Fibroblast of lung (primary cell): ENCODE results near the gene MLPH. TPM values are rescaled to one million over a fixed set of nuclear protein-coding genes. Genes with fewer than 3 reads are reported as not detected.

Source experiments
- DNase-seq, 2 donors: peaks; one replicate each; pipeline versions ENCODE4 v3.0.0 to v3.0.0-alpha.2; 2010; ENCODE audit warnings: low read depth in 2 of 2
- H2AFZ ChIP-seq: 2 replicates; pipeline ENCODE4 v1.5.1; 2012; ENCODE audit warnings: low read length, control low read depth, inconsistent platforms
- H3K27ac ChIP-seq: 2 replicates; pipeline ENCODE4 v1.5.1; 2011; ENCODE audit warnings: low read length, control low read depth; ENCODE audit not compliant: insufficient read depth
- H3K27me3 ChIP-seq: 2 replicates; pipeline ENCODE4 v1.5.1; 2011; ENCODE audit warnings: mild to moderate bottlenecking, low read length; ENCODE audit not compliant: control insufficient read depth, insufficient read depth
- H3K36me3 ChIP-seq: 2 replicates; pipeline ENCODE4 v1.5.1; 2011; ENCODE audit warnings: low read length; ENCODE audit not compliant: control insufficient read depth, insufficient read depth
- H3K4me1 ChIP-seq: 2 replicates; pipeline ENCODE4 v1.5.1; 2011; ENCODE audit warnings: low read length; ENCODE audit not compliant: control insufficient read depth, insufficient read depth; ENCODE audit errors: extremely low read depth
- H3K4me2 ChIP-seq: 2 replicates; pipeline ENCODE4 v1.5.1; 2011; ENCODE audit warnings: low read length, control low read depth; ENCODE audit not compliant: insufficient read depth; ENCODE audit errors: extremely low read depth
- H3K4me3 ChIP-seq, 4 experiments: fragments of 200-600 bp in 1 of 4; sonication (generic) in 1 of 4; replicated peaks in 1 of 4; 2 replicates each; pipeline ENCODE4 v1.5.1; 2011 to 2016; ENCODE audit warnings: low read length in 4 of 4, low read depth in 3 of 4, mild to moderate bottlenecking in 3 of 4, control low read depth in 2 of 4, inconsistent platforms in 1 of 4, mixed read lengths in 1 of 4; ENCODE audit not compliant: insufficient read depth in 1 of 4; ENCODE audit errors: control extremely low read depth in 1 of 4
- H3K79me2 ChIP-seq: 2 replicates; pipeline ENCODE4 v1.5.1; 2012; ENCODE audit warnings: mild to moderate bottlenecking, low read length, inconsistent platforms; ENCODE audit not compliant: control insufficient read depth, insufficient read depth
- H3K9ac ChIP-seq: 2 replicates; pipeline ENCODE4 v1.5.1; 2011; ENCODE audit warnings: mild to moderate bottlenecking, low read length, control low read depth; ENCODE audit not compliant: insufficient read depth
- H3K9me3 ChIP-seq: 2 replicates; pipeline ENCODE4 v1.5.1; 2012; ENCODE audit warnings: low read depth, low read length; ENCODE audit not compliant: control insufficient read depth, insufficient read depth
- H4K20me1 ChIP-seq: 2 replicates; pipeline ENCODE4 v1.5.1; 2011; ENCODE audit warnings: low read length; ENCODE audit not compliant: control insufficient read depth, insufficient read depth; ENCODE audit errors: extremely low read depth
- EZH2 ChIP-seq: IDR thresholded peaks from 2 replicates; pipeline ENCODE4 v1.5.1; 2012; ENCODE audit warnings: low read length, control low read depth, mild to moderate bottlenecking; ENCODE audit errors: missing control alignments
- polyA plus RNA-seq, 2 donors: library from polyadenylated mRNA; depleted of rRNA in 1 of 2; stranded (reverse) in 1 of 2; unstranded in 1 of 2; fragments of >200 nt; gene quantifications; 2 replicates each; pipeline ENCODE4 v1.2.1, GENCODE V29; 2011 to 2012; ENCODE audit warnings: missing spikeins in 1 of 2
- total RNA-seq: library from RNA; depleted of rRNA; stranded (reverse); fragments of >200 nt; gene quantifications from 2 replicates; pipeline ENCODE4 v1.2.1, GENCODE V29; 2014
- TF ChIP-seq, protein P1 (sequence below), 2 donors: IDR thresholded peaks in 1 of 2; conservative IDR thresholded peaks in 1 of 2; 1 replicate in 1 of 2; 2 replicates in 1 of 2; pipeline ENCODE4 v1.5.1; 2011 to 2012; ENCODE audit warnings: low read length in 2 of 2, control low read depth in 1 of 2, inconsistent platforms in 1 of 2, low read depth in 1 of 2, mild to moderate bottlenecking in 1 of 2

The MLPH gene
- total and polyA plus RNA-seq, 2 donors (not counting 1 experiment from before 2014, with no cell fraction given) = 3.1 to 10.7 TPM

DNA sequence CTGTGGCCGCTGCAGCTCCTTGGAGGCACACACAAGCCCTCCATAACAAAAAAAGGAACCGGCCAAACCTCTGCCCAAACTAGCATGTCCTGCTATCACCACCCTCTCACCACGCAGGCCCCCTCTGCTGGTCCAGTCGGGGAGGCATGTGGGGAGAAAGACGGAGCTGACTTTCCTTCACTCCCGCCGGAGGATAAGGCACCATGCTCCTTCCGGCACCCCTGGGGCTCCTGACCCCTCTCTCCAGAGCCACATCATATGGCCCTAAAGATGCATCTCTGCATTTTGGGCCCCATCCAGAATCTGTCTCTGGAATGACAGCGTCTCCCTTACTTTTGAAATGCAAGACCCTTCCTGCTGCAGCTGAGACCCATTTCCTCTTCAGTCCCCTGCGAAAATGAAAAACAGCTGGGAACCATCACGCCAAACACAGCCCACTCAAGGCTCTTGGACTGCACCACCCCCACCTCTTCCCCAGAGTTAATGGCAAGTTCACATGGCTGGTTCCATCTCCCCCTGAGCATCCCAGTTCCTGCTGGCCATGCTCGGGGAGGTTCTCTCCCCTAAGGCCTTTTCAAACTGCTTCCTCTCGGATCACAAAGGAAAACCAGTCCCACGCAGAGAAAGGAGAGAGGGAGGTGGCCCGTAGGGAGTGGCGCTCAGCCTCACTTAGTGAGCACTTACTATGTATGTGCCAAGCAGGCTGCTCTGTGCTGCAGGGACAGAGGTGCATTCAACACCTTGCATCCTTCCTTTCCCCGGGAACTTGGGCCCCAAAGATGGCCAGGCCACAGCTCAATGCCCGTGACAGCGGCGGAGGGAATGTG is 35.2 kb upstream of the MLPH start:
- Histone ChIP-seq H3K9me3 (no peaks in the 10 kb centered on the region), H3K27me3 (no peaks in the 10 kb centered on the region), H2AFZ (peak overlapping the region; percentile 54), H3K4me1 (peaks cover 35% of the 10 kb centered on the region), H3K27ac (peak overlapping the region; percentile 24), H3K4me2 (peak overlapping the region; percentile 26), H3K4me3 (peak overlapping the region in 1 of 4 experiments; percentile 8), H3K79me2 (no peaks in the 10 kb centered on the region), H3K36me3 (no peaks in the 10 kb centered on the region), H4K20me1 (no peaks in the 10 kb centered on the region), H3K9ac (no peak overlapping the region)
- TF ChIP-seq, protein P1, sequence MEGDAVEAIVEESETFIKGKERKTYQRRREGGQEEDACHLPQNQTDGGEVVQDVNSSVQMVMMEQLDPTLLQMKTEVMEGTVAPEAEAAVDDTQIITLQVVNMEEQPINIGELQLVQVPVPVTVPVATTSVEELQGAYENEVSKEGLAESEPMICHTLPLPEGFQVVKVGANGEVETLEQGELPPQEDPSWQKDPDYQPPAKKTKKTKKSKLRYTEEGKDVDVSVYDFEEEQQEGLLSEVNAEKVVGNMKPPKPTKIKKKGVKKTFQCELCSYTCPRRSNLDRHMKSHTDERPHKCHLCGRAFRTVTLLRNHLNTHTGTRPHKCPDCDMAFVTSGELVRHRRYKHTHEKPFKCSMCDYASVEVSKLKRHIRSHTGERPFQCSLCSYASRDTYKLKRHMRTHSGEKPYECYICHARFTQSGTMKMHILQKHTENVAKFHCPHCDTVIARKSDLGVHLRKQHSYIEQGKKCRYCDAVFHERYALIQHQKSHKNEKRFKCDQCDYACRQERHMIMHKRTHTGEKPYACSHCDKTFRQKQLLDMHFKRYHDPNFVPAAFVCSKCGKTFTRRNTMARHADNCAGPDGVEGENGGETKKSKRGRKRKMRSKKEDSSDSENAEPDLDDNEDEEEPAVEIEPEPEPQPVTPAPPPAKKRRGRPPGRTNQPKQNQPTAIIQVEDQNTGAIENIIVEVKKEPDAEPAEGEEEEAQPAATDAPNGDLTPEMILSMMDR (conservative IDR thresholded peaks at IDR 0.05 in 1 of 2, IDR thresholded peaks at IDR 0.05 in 1 of 2; ENCODE audit: low read depth in 1 of 2, low read length in 2 of 2) = peak; percentile 46 to 65
- TF ChIP-seq EZH2 = no peak
- peak in 1 of 2 donors; percentile 58 for DNase-seq

DNA sequence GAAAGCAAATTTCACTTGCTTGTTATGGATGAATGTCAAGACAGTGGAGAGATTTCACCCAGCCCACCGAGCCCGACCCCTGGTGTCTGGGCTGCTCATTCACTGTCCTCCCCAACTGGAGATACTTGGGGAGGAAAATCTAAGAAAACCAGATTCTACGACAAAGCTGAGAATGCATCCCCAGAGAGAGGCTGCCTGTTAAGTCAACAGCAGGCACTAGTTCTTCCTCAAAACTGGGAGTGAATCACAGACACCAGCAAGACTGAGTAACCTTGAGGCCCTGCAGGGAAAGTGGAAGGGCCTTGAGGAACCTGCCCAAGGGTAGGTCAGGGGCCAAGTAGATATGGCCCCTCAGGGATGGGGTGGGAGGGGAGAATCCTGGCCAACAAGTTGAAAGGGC is 34.2 kb upstream of the MLPH start:
- H4K20me1 ChIP-seq = no peaks in the 10 kb centered on the region
- TF ChIP-seq EZH2 = no peak
- TF ChIP-seq, protein P1 (conservative IDR thresholded peaks at IDR 0.05 in 1 of 2, IDR thresholded peaks at IDR 0.05 in 1 of 2; ENCODE audit: low read depth in 1 of 2, low read length in 2 of 2) = no peak
- no peaks in the 10 kb centered on the region for H3K36me3 ChIP-seq
- no peak overlapping the region for H3K27ac ChIP-seq
- H3K4me1 ChIP-seq = peaks cover 38% of the 10 kb centered on the region
- no peak overlapping the region for H3K4me2 ChIP-seq
- no peak overlapping the region for H2AFZ ChIP-seq
- H3K9me3 ChIP-seq = no peaks in the 10 kb centered on the region
- no peak overlapping the region for H3K4me3 ChIP-seq
- peak in 1 of 2 donors; percentile 35 for DNase-seq
- no peaks in the 10 kb centered on the region for H3K79me2 ChIP-seq
- no peak overlapping the region for H3K9ac ChIP-seq
- H3K27me3 ChIP-seq = no peaks in the 10 kb centered on the region

DNA sequence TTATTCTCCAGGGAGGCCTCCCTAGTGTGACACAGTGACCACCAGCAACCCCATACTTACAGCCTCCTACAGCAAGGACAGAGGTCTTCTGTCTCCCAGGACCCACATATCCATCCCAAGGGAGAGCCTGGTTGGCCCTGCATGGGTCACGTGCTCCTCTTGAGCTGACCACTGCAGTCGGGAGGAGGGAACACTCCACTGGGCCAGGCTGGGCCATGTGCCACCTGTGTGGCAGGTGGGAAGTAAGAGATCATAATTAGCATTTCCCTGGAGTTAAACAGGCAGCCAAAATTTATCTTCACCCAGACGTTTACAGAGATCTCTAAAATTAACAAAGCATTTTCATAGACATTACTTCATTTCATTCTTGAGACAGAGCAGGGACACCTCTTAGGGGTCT is 33.4 kb upstream of the MLPH start:
- TF ChIP-seq EZH2 = no peak
- TF ChIP-seq, protein P1 (conservative IDR thresholded peaks at IDR 0.05 in 1 of 2, IDR thresholded peaks at IDR 0.05 in 1 of 2; ENCODE audit: low read depth in 1 of 2, low read length in 2 of 2) = no peak
- H3K27ac ChIP-seq = no peak overlapping the region
- peaks cover 38% of the 10 kb centered on the region for H3K4me1 ChIP-seq
- H4K20me1 ChIP-seq = no peaks in the 10 kb centered on the region
- no peaks in the 10 kb centered on the region for H3K9me3 ChIP-seq
- H3K36me3 ChIP-seq = no peaks in the 10 kb centered on the region
- no peak overlapping the region for H3K4me3 ChIP-seq
- H3K9ac ChIP-seq = no peak overlapping the region
- no peaks in the 10 kb centered on the region for H3K27me3 ChIP-seq
- no peaks in the 10 kb centered on the region for H3K79me2 ChIP-seq
- no peak overlapping the region for H2AFZ ChIP-seq
- DNase-seq = no peak
- H3K4me2 ChIP-seq = no peak overlapping the region
